Spleen (tissue), 13 donors: ENCODE data around the gene PTPRT. TPM values are rescaled to one million over a fixed set of nuclear protein-coding genes. Genes with fewer than 3 reads are reported as not detected.

Experiments
- DNase-seq: peaks from one replicate; pipeline ENCODE4 v3.0.0-alpha.2; 2020
- H3K27ac ChIP-seq, 8 donors: fragments of 200-600 bp; sonication (generic) in 7 of 8; 1 replicate in 4 of 8; 2 replicates in 4 of 8; pipeline versions ENCODE4 v1.5.0 to v1.8.0; 2016 to 2021; ENCODE audit warnings: inconsistent platforms in 4 of 8, mild to moderate bottlenecking in 4 of 8, moderate library complexity in 1 of 8
- H3K27me3 ChIP-seq, 7 donors: fragments of 200-600 bp; sonication (generic) in 6 of 7; replicated peaks in 1 of 7; 1 replicate in 4 of 7; 2 replicates in 3 of 7; pipeline versions ENCODE4 v1.5.0 to v1.8.0; 2016 to 2021; ENCODE audit warnings: inconsistent platforms in 3 of 7, mild to moderate bottlenecking in 1 of 7
- H3K36me3 ChIP-seq, 6 donors: fragments of 200-600 bp; sonication (generic) in 5 of 6; 1 replicate in 4 of 6; 2 replicates in 2 of 6; pipeline versions ENCODE4 v1.5.0 to v1.8.0; 2016 to 2021; ENCODE audit warnings: inconsistent platforms in 2 of 6
- H3K4me1 ChIP-seq, 6 donors: fragments of 200-600 bp; sonication (generic) in 5 of 6; 1 replicate in 3 of 6; 2 replicates in 3 of 6; pipeline versions ENCODE4 v1.5.0 to v1.8.0; 2016 to 2021; ENCODE audit warnings: inconsistent platforms in 3 of 6
- H3K4me3 ChIP-seq, 8 donors: fragments of 200-600 bp; sonication (generic) in 7 of 8; 1 replicate in 4 of 8; 2 replicates in 4 of 8; pipeline versions ENCODE4 v1.5.0 to v1.8.0; 2016 to 2021; ENCODE audit warnings: inconsistent platforms in 4 of 8, mild to moderate bottlenecking in 4 of 8, moderate library complexity in 2 of 8
- H3K9me3 ChIP-seq, 8 donors: fragments of 200-600 bp; sonication (generic) in 7 of 8; 1 replicate in 4 of 8; 2 replicates in 4 of 8; pipeline versions ENCODE4 v1.5.0 to v1.8.0; 2016 to 2021; ENCODE audit warnings: inconsistent platforms in 4 of 8
- CTCF ChIP-seq, 11 experiments: fragments of 200-600 bp in 7 of 11; fragments of 450-650 bp in 4 of 11; sonication (generic) in 4 of 11; IDR thresholded peaks in 8 of 11; conservative IDR thresholded peaks in 3 of 11; 1 replicate in 7 of 11; 2 replicates in 4 of 11; pipeline versions ENCODE4 v1.4.0 to v1.8.0; 2016 to 2021; ENCODE audit warnings: antibody characterized with exemption in 11 of 11, inconsistent platforms in 4 of 11, mild to moderate bottlenecking in 1 of 11
- POLR2A ChIP-seq, 3 donors: fragments of 450-650 bp; IDR thresholded peaks; one replicate each; pipeline ENCODE4 v1.5.1; 2017; ENCODE audit warnings: antibody characterized with exemption in 3 of 3, mild to moderate bottlenecking in 1 of 3
- POLR2AphosphoS5 ChIP-seq, 3 donors: sonication (generic); formaldehyde crosslinking; IDR thresholded peaks; one replicate each; pipeline ENCODE4 v1.5.1; 2017; ENCODE audit warnings: antibody characterized with exemption in 3 of 3
- WGBS, 5 donors: extraction: QIAGEN DNeasy Blood & Tissue Kit in 3 of 5; methylation state at CpG; one replicate each; pipeline versions ENCODE4 v1.1.5 to v1.1.7; 2013 to 2018; 5-methylcytosine and 5-hydroxymethylcytosine counted together
- intact Hi-C: fragments of 100-400 bp; cut with DNase I; formaldehyde crosslinking; loops from one replicate; pipeline ENCODE4 v1.15.0; 2023; ENCODE audit warnings: low total_unique reads
- long read RNA-seq, 2 donors: transcript quantifications; one replicate each; lab custom pipeline, GENCODE V29; 2026
- polyA plus RNA-seq, 3 donors: library from polyadenylated mRNA; stranded (reverse); fragments of 200-250 nt; gene quantifications; one replicate each; pipeline ENCODE4 v1.2.1, GENCODE V29; 2013
- total RNA-seq, 7 donors: library from RNA; depleted of rRNA in 3 of 7; stranded (reverse); fragments of >200 nt in 3 of 7; fragmentation: NEBNext Ultra II Directional in 4 of 7; extraction: Animal tissue kit (Norgen Biotek cat#: 25700) in 4 of 7; gene quantifications; one replicate each; pipeline versions ENCODE4 v1.1.0 to v1.2.1, GENCODE V29; 2016 to 2021
- donor health status: healthy with polysubstance abuse.
- donor health status: DM: no; HTN: no; CAD: no; lungs with moderate emphysema.
- donor health status: DM: no; HTN: no; CAD: no.
- donor health status: Bipolar disorder and iron deficiency.
- donor health status: healthy.
- donor health status: DM: no; HTN: no; CAD: no.
- donor health status: DM: yes; HTN: yes; CAD: no.

PTPRT gene
- total RNA-seq (1 to 10 TPM in 5 of 7 donors, under 1 TPM in 2; 0.87 to 4.7 (median 1.6) TPM), polyA plus RNA-seq (under 1 TPM; 0.02 to 0.10 (median 0.02) TPM)
- long read RNA-seq, donor 1 = 0 reads
- long read RNA-seq, donor 2 = 0 reads

GRCh38 chr20:43189554-43190331 is at the start of gene PTPRT:
Gene PTPRT (minus strand): TSS chr20:43189906. CDS start chr20:43189733, 173 bp downstream.
- peaks cover 0 to 26% (median 13%) of the 10 kb centered on the region in 6 donors for H3K4me1 ChIP-seq
- peaks cover 0 to 84% (median 45%) of the 10 kb centered on the region in 7 donors for H3K27me3 ChIP-seq
- 2 to 4% (median 3%) methylated on average over 13 to 115 of the region's 115 CpGs for WGBS, 5 donors
- DNase-seq = no peak
- peak within 1 kb of the TSS in 6 of 8 donors; percentile 8 to 40 (median 26) for H3K4me3 ChIP-seq
- H3K27ac ChIP-seq = no peak within 1 kb of the TSS
- H3K9me3 ChIP-seq = no peaks in the 10 kb centered on the region
- intact Hi-C loops = loop anchor here (5.0 kb wide), 1 partner anchor 987 kb away; no protein-coding TSS in a partner anchor
- TF ChIP-seq POLR2AphosphoS5 (IDR thresholded peaks at IDR 0.05) (no peak), POLR2A (IDR thresholded peaks at IDR 0.05) (no peak), CTCF (IDR thresholded peaks at IDR 0.05 in 8 of 11, conservative IDR thresholded peaks at IDR 0.05 in 3 of 11) (no peak)
- no peaks in the 10 kb centered on the region for H3K36me3 ChIP-seq

- no peaks in the 10 kb centered on the region for H3K4me1 ChIP-seq
- H3K27me3 ChIP-seq = peaks cover 0 to 45% (median 0%) of the 10 kb centered on the region in 7 donors
- H3K4me3 ChIP-seq = no peak overlapping the region
- H3K27ac ChIP-seq = no peak overlapping the region
- no peaks in the 10 kb centered on the region for H3K36me3 ChIP-seq
- intact Hi-C loops = no loop called here
- WGBS, 5 donors = 63 to 85% (median 75%) methylated on average over 2 to 3 of the region's 3 CpGs
- no peak for TF ChIP-seq CTCF (IDR thresholded peaks at IDR 0.05 in 8 of 11, conservative IDR thresholded peaks at IDR 0.05 in 3 of 11)
- no peak for TF ChIP-seq POLR2AphosphoS5 (IDR thresholded peaks at IDR 0.05)
- TF ChIP-seq POLR2A (IDR thresholded peaks at IDR 0.05) = no peak
- H3K9me3 ChIP-seq = peaks cover 0 to 18% (median 1%) of the 10 kb centered on the region in 8 donors
- DNase-seq = no peak
Observed at GRCh38 chr20:43238833-43239232, 49.1 kb upstream of the PTPRT start.

GRCh38 chr20:43238266-43238665 is 48.6 kb upstream of the PTPRT start:
- Histone ChIP-seq H3K36me3 (no peaks in the 10 kb centered on the region), H3K9me3 (peaks cover 0 to 18% (median 1%) of the 10 kb centered on the region in 8 donors), H3K27ac (no peak overlapping the region), H3K27me3 (peaks cover 0 to 42% (median 0%) of the 10 kb centered on the region in 7 donors), H3K4me3 (no peak overlapping the region), H3K4me1 (no peaks in the 10 kb centered on the region)
- intact Hi-C loops = no loop called here
- no peak for DNase-seq
- no peak for TF ChIP-seq POLR2A (IDR thresholded peaks at IDR 0.05)
- WGBS, 5 donors = 45 to 58% (median 53%) methylated on average over 5 of the region's 5 CpGs

GRCh38 chr20:43237651-43238168 is 48.0 kb upstream of the PTPRT start:
- peaks cover 0 to 36% (median 0%) of the 10 kb centered on the region in 7 donors for H3K27me3 ChIP-seq

More at GRCh38 chr20:43237651-43238168, 48.0 kb upstream of the PTPRT start:
- TF ChIP-seq POLR2A (IDR thresholded peaks at IDR 0.05) = no peak
- no peak for TF ChIP-seq CTCF (IDR thresholded peaks at IDR 0.05 in 8 of 11, conservative IDR thresholded peaks at IDR 0.05 in 3 of 11)
- TF ChIP-seq POLR2AphosphoS5 (IDR thresholded peaks at IDR 0.05) = no peak
- intact Hi-C loops = no loop called here
- WGBS, 5 donors = 78 to 84% (median 79%) methylated on average over 4 of the region's 4 CpGs
- Histone ChIP-seq H3K4me1 (no peaks in the 10 kb centered on the region), H3K4me3 (no peak overlapping the region), H3K36me3 (no peaks in the 10 kb centered on the region), H3K9me3 (peaks cover 0 to 18% (median 1%) of the 10 kb centered on the region in 8 donors), H3K27ac (no peak overlapping the region)
- DNase-seq = no peak
